ENCODE data around the gene TREX2.

TREX2 gene

DNA sequence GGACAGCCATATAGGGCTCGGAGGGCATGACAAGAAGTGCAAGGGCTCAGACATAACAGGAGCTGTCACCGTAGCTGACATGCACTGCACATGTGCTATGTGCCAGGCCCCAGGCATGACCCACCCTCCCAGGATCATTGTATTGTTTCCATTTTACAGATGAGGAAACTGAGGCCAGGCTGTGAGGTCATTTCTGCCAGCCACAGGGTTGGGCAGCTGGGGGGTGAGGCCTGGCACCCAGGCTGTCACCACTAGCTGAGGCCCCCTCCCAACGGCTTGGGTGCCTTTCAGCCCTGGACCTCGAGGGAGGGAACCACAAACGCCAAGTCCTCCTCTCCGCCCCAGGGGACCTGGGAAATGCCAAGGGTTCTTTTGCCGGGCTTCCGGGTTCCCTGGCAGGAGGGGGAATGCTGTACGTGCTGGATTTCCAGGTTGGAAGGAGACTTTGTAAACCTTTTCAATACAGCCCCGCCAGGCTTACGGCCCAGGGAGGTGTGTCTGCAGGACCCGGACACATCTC, 12.6 kb downstream of the TREX2 start:
- no peak for DNase-seq

DNA sequence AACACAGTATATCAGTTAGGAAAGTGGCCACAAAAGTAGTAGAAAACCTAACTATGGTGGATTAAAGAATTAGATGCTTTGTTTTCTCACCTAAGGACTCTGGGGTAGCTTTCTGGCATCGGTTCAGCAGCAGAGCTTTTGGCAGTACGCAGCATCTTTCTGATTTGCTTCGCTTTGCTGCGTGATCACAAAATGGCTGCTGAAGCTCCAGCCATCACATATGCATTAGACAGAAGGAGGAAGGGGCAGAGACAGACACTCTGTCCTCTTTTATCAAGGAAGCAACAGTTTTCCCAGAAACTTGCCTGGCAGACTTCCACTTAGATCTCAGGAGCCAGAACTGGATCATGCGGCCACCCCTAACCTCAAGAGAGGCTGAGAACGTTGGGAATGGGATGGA, 15.1 kb downstream of the TREX2 start:
- no peak for DNase-seq

DNA sequence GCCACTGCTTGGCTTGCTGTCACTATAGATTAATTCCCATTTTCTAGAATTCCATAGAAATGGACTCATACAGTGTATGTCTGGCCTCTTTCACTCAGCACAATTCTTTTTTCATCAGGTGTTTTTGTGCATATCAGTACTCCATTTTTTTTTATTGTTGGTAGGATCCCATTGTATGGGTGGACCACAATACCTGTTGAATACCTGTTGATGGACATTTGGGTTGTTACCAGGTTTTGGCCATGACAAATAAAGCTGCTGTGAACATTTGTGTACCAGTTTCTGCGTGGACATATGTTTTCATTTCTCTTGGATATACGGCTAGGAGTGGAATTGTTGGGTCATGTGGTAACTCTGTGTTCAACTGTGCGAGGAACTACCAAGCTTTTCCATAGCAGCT, 19.7 kb downstream of the TREX2 start:
- DNase-seq = no peak

DNA sequence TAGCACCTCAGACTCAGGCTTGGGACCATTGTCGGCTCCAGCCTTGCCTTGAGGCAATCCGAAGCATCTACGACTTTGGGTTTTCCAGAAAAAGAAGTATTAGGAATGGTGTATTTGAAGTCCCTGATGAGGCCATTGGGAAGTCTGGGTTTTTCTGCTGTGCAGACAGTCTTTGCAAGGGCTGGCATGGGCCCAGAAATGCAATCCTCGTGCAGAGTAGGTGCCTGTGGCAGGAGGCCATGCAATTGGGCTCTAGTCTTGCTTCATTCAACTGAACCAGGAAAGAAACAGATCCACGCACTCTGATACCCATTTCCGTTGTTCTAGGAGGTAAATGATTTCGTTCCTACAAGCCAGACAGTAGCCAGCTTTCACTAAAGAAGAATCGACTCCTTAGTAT, 22.2 kb downstream of the TREX2 start:
- DNase-seq = no peak

- no peak for DNase-seq
These were observed 24.0 kb downstream of the TREX2 start for GRCh38 chrX:153421856-153422255.

GRCh38 chrX:153420851-153421599, 24.8 kb downstream of the TREX2 start:
- DNase-seq = no peak

GRCh38 chrX:153417637-153418036, 28.2 kb downstream of the TREX2 start:
- DNase-seq = no peak

DNA sequence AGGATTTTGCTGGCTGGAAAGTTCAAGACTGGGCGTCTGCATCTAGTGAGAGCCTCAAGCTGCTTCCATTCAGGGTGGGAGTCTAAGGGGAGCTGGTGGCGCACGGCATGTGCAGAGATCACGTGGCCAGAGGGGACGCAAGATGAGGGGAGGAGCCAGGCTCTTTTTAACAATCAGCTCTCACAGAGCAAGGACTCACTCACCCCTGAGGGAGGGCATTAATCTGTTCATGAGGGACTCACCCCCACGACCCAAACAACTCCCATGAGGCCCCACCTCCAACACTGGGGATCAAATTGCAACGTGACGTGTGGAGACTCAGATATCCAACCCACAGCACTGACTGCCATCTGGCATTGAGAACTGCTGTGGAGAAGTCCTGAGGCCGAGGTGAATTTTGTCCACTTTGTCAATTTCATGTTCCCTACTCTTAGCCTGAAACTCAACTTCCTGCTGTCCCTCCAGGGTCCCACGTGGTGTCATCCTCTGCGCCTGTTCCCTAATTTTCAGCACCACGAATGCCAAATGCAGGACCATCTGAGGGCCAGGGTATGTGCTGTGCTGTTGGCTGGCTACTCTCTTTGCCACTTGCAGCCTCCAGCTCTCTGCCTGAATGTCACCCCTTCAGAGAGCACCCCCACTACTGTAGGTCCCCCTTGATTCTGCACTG, 28.9 kb downstream of the TREX2 start:
- DNase-seq = no peak

DNA sequence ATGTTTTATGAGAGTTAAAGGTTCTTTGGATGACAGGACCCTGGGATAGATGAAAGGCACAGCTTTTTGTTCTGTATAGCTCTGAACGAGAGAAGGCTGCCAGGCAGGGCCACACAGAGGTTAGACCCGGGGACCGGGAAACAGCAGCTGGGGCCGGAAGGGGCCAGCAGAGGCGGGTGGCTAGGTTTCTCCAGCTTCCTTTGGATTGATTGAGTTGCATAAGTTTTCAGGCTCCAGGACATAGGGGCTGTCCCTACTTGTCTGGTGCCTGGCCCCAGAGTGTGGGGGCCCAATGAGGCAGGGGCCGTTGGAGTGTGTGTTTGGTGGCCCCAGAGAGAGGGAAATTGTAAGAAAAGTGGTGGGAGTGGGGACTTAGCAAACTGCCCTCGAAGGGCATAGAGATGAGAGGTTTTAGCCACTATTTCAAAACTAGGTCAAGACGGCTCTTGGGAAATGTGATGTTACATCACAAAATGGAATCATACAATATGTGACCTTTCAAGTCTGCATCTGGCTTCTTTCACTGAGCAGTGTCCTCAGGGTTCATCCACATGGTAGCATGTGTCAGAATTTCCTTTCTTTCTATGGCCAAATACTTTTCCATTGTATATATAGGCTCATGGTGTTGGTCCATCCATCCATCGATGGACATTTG, 30.9 kb downstream of the TREX2 start:
- DNase-seq = no peak

- DNase-seq = no peak
These were observed 32.1 kb downstream of the TREX2 start for GRCh38 chrX:153413731-153414130.

- DNase-seq = no peak
These were observed 32.8 kb downstream of the TREX2 start for GRCh38 chrX:153412746-153413720.

- no peak for DNase-seq
These were observed 33.8 kb downstream of the TREX2 start for GRCh38 chrX:153411988-153412574.

- peak; percentile 55 for DNase-seq
These were observed 34.4 kb downstream of the TREX2 start, which contains the start of gene ZFP92 for GRCh38 chrX:153411255-153411987. ZFP92 (plus strand) TSS chrX:153411472; CDS start chrX:153418323, 6,851 bp downstream.

GRCh38 chrX:153410888-153411254, 35.0 kb downstream of the TREX2 start:
- DNase-seq = no peak

DNA sequence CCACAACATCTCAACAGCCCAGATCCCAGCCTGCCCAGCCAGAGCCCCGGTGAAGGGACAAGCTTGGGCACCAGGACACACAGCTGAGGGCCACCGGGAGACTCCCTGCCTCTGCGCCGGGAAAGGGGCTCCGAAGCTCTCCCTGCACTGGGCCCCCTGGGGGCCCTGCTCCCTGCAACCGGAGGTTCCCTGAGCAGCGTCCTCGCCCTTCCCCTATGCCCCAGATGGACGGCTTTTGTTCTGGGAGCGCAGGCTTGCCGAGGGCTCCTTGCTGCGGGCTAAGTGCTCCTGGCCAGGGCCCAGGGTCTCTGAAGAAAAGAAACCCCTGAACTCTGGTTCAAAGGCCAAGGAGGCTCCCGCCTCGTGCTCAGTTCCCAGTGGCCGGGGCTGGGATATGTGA, 35.5 kb downstream of the TREX2 start:
- DNase-seq = no peak

DNA sequence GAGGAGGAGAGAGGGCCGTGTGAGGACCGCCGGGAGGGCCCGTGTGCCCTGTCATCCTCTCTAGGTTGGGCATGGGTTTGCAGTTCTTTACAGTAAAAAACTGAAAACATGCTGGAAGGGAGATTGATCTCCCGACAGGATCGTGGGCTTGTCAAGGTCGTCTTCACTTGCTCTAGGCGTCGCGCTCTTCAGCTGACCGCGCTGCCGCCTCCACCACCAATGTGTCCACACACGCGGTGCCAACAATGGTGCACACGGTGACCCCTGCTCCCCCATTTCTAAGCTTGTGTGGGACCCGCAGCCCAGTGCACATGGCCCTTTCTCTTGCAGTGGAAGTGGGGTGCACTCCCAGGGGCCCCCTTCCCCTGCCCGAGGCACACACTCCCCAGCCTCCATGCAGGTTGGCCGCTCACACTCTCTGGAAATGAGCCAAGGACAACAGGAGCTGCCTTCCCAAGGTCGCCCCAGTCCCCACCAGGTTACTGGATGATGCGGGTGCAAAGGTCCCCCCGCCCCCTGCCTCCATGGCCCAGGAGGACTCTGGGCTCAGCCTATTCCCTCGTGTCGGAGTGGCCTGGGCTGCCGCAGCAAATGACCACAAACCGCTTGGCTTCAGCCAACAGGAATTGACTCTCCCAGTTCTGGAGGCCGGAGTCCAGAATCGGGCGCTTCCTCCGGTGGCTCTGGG, 36.3 kb downstream of the TREX2 start:
- no peak for DNase-seq

GRCh38 chrX:153408871-153409351, 36.9 kb downstream of the TREX2 start:
- DNase-seq = no peak

GRCh38 chrX:153408221-153408721, 37.6 kb downstream of the TREX2 start:
- no peak for DNase-seq

DNA sequence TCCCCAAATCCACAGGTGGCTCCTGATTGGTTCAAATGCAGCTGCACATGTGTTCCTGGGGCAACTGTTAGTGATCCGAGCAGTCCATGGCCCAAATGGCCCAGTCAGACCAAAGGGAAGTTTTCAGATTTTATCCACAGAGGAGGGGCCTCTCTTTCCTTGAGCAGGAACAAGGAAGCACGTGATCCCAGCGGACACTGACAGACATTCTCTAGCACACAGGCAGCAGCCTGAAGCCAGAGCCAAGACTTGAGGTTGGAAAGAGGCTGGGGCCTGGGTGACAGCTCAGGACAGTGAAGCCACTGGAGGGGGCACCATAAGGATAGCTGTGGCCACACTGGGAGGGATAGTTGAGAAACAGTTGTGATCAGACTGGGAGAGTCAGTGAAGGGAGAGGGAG, 38.1 kb downstream of the TREX2 start:
- no peak for DNase-seq

DNA sequence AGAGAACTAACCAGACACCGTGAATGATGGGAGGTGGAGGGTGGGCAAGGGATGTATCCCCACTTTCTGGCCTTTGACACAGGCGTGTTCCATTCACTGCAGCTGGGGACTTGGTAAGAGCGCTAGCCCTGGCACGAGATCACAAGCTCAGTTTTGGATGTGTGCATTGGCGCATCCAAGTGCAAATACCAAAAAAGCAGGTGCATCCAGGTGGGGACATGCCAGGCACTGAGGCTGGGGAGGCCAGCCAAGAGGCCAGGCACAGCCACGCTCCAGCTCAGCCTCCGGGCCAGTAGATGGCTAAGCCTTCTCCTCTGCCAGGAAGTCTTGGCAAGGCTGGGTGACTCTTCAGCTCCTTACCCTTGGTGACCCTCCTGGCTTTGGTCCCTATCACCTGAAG, 39.0 kb downstream of the TREX2 start:
- no peak for DNase-seq

Data from CD4-positive, alpha-beta T cell treated with Interleukin-6 for 4 hours (primary cell).